HG02678 (cell line): ENCODE data around the gene GREB1L.
A peak's percentile ranks its signal among the peaks of the same experiment; 100 is the strongest.
"Not testable (repeated sequence)": the region's sequence is repeated elsewhere in the genome, so short reads cannot be mapped to it uniquely, and the experiment has no call there.

Source experiments
- ATAC-seq: cut with Tn5 transposase; IDR thresholded peaks from one replicate; pipeline ENCODE4 v1.9.1; 2021; ENCODE audit warnings: mild to moderate bottlenecking, moderate library complexity; ENCODE audit not compliant: unreplicated experiment

GREB1L gene

GRCh38 chr18:21242141-21242779 lies at the start of gene GREB1L:
Gene GREB1L, plus strand, starts transcription at chr18:21242232. Its CDS starts 141,287 bp downstream, at chr18:21383519.
- ATAC-seq: peak; percentile 48

- no peak for ATAC-seq
These were observed 49.8 kb upstream of the GREB1L start for GRCh38 chr18:21192308-21192624.

GRCh38 chr18:21194871-21195771 lies 46.9 kb upstream of the GREB1L start:
- peak; percentile 61 for ATAC-seq

GRCh38 chr18:21196426-21196825 lies 45.6 kb upstream of the GREB1L start:
- no peak for ATAC-seq

- ATAC-seq: no peak
These were observed 38.9 kb upstream of the GREB1L start for GRCh38 chr18:21203126-21203525.

GRCh38 chr18:21203542-21204241 lies 38.3 kb upstream of the GREB1L start:
- no peak for ATAC-seq

GRCh38 chr18:21205695-21206094 lies 36.3 kb upstream of the GREB1L start:
- ATAC-seq: no peak

- ATAC-seq: no peak
These were observed 31.8 kb upstream of the GREB1L start for GRCh38 chr18:21210278-21210677.

- no peak for ATAC-seq
These were observed 31.2 kb upstream of the GREB1L start for GRCh38 chr18:21210784-21211183.

GRCh38 chr18:21214409-21214808 lies 27.6 kb upstream of the GREB1L start:
- not testable (repeated sequence) for ATAC-seq

GRCh38 chr18:21215490-21215889 lies 26.5 kb upstream of the GREB1L start:
- ATAC-seq: no peak

GRCh38 chr18:21218862-21219261 lies 23.2 kb upstream of the GREB1L start:
- ATAC-seq: no peak

- no peak for ATAC-seq
These were observed 11.6 kb upstream of the GREB1L start for GRCh38 chr18:21230436-21230835.

- no peak for ATAC-seq
These were observed 557 bp upstream of the GREB1L start for GRCh38 chr18:21241301-21242048.

GRCh38 chr18:21242780-21243401 lies 859 bp downstream of the GREB1L start:
- peak; percentile 10 for ATAC-seq

GRCh38 chr18:21254576-21254975 lies 12.5 kb downstream of the GREB1L start:
- no peak for ATAC-seq

GRCh38 chr18:21255211-21255610 lies 13.2 kb downstream of the GREB1L start:
- ATAC-seq: no peak

- ATAC-seq: no peak
These were observed 15.4 kb downstream of the GREB1L start for GRCh38 chr18:21257386-21257785.

- no peak for ATAC-seq
These were observed 18.6 kb downstream of the GREB1L start for GRCh38 chr18:21260621-21261020.

GRCh38 chr18:21261352-21261751 lies 19.3 kb downstream of the GREB1L start:
- no peak for ATAC-seq

GRCh38 chr18:21262244-21262643 lies 20.2 kb downstream of the GREB1L start:
- ATAC-seq: no peak
